K562 (cell line): ENCODE data around the gene LIPJ. TPM values are rescaled to one million over a fixed set of nuclear protein-coding genes. Genes with fewer than 3 reads are reported as not detected.

Experiments used
- ATAC-seq: fragments of 200-7000 bp; cut with Tn5 transposase; 3 replicates; pipeline ENCODE4 v1.9.1; 2020; ENCODE audit warnings: moderate library complexity
- BruUV-seq: library from RNA; stranded (reverse); fragments of 400-500 nt; replicated peaks from 2 replicates; lab custom pipeline; 2021; lab: Mats Ljungman, UMichigan
- CTCF ChIA-PET: fragments of 300-600 bp; formaldehyde crosslinking; extraction: SDS; loops from one replicate; lab custom pipeline; 2021; ENCODE audit warnings: low intra/inter-chr PET ratio; lab: Yijun Ruan, JAX
- POLR2A ChIA-PET: fragments of 300-600, 350-650 bp; sonication (Branson Sonifier 250); formaldehyde crosslinking; extraction: SDS; loops from one replicate; lab custom pipeline; 2021; ENCODE audit warnings: antibody characterized with exemption, inconsistent platforms; lab: Yijun Ruan, JAX
- DNase-seq, 4 experiments: peaks; one replicate each; pipeline versions ENCODE4 v3.0.0 to v3.0.0-alpha.2; 2011 to 2018; ENCODE audit warnings: low spot score in 3 of 4, mixed read lengths in 3 of 4; ENCODE audit errors: extremely low read depth in 1 of 4
- FAIRE-seq: peaks from 2 replicates; lab custom pipeline; 2011; peaks lifted over from hg19 to GRCh38; lab: Jason Lieb, UNC
- H2AFZ ChIP-seq: 2 replicates; pipeline ENCODE4 v1.6.0; 2011; ENCODE audit warnings: low read depth, low read length, control low read depth, inconsistent platforms
- H3K27ac ChIP-seq: fragments of 200-600 bp; 3 replicates; pipeline ENCODE4 v1.8.0; 2011; ENCODE audit warnings: low read depth, mild to moderate bottlenecking, control low read depth, inconsistent platforms, low read length, moderate library complexity, mixed read lengths; ENCODE audit errors: extremely low read depth
- H3K27me3 ChIP-seq, 2 experiments: fragments of 300-600 bp in 1 of 2; 2 replicates in 1 of 2; 3 replicates in 1 of 2; pipeline versions ENCODE4 v1.6.0 to v1.8.0; 2011; ENCODE audit warnings: inconsistent platforms in 2 of 2, low read length in 2 of 2, mild to moderate bottlenecking in 1 of 2, mixed read lengths in 1 of 2, moderate library complexity in 1 of 2; ENCODE audit not compliant: control insufficient read depth in 2 of 2, insufficient read depth in 2 of 2
- H3K36me3 ChIP-seq: fragments of 300-600 bp; 3 replicates; pipeline ENCODE4 v1.8.0; 2011; ENCODE audit warnings: mild to moderate bottlenecking, low read length, inconsistent platforms; ENCODE audit not compliant: control insufficient read depth, insufficient read depth
- H3K4me1 ChIP-seq, 2 experiments: fragments of 200-600 bp in 1 of 2; replicated peaks in 1 of 2; 2 replicates in 1 of 2; 3 replicates in 1 of 2; pipeline versions ENCODE4 v1.5.1 to v1.8.0; 2011; ENCODE audit warnings: inconsistent platforms in 2 of 2, low read length in 2 of 2, mild to moderate bottlenecking in 1 of 2, mixed read lengths in 1 of 2, moderate library complexity in 1 of 2; ENCODE audit not compliant: control insufficient read depth in 2 of 2, insufficient read depth in 2 of 2
- H3K4me2 ChIP-seq: 2 replicates; pipeline ENCODE4 v1.6.1; 2011; ENCODE audit warnings: low read length, control low read depth, inconsistent platforms, mixed read lengths; ENCODE audit not compliant: insufficient read depth
- H3K4me3 ChIP-seq: fragments of 200-600 bp; sonication (generic), shearing (Covaris generic); 2 replicates; pipeline ENCODE4 v1.5.1; 2016; ENCODE audit warnings: control low read depth, inconsistent platforms
- H3K79me2 ChIP-seq: fragments of 200-600 bp; 3 replicates; pipeline ENCODE4 v1.8.0; 2011; ENCODE audit warnings: low read length, inconsistent platforms; ENCODE audit not compliant: control insufficient read depth, insufficient read depth
- H3K9ac ChIP-seq, 2 experiments: 2 replicates each; pipeline versions ENCODE4 v1.6.0 to v1.6.1; 2011; ENCODE audit warnings: low read depth in 2 of 2, low read length in 2 of 2, control low read depth in 1 of 2, inconsistent platforms in 1 of 2, mild to moderate bottlenecking in 1 of 2, mixed read lengths in 1 of 2; ENCODE audit not compliant: insufficient read depth in 1 of 2
- H3K9me1 ChIP-seq: one replicate; pipeline ENCODE4 v1.6.0; 2011; ENCODE audit warnings: inconsistent platforms, mild to moderate bottlenecking, low read length, moderate library complexity; ENCODE audit not compliant: control insufficient read depth, insufficient read depth
- H3K9me3 ChIP-seq: replicated peaks from 2 replicates; pipeline ENCODE4 v1.5.1; 2011; ENCODE audit warnings: low read depth, low read length, inconsistent platforms; ENCODE audit not compliant: control insufficient read depth, insufficient read depth
- H4K20me1 ChIP-seq: replicated peaks from 2 replicates; pipeline ENCODE4 v1.6.1; 2011; ENCODE audit warnings: low read length, inconsistent platforms, mixed read lengths; ENCODE audit not compliant: control insufficient read depth, insufficient read depth
- HOXB6 ChIP-seq: fragments of 250-450 bp; sonication (Bioruptor Pico); IDR thresholded peaks from 2 replicates; pipeline ENCODE4 v1.5.1; 2022; ENCODE audit warnings: mild to moderate bottlenecking, borderline replicate concordance
- ZC3H11A ChIP-seq: IDR thresholded peaks from 2 replicates; pipeline ENCODE4 v1.6.1; 2012; ENCODE audit warnings: low read depth, low read length, improper control_type of control experiment
- WGBS: fragments of 100-300 bp; shearing (Covaris generic); methylation state at CpG from one replicate; pipeline ENCODE4 v1.1.6; 2016; ENCODE audit warnings: low coverage, mixed read lengths; ENCODE audit not compliant: insufficient coverage; ENCODE audit errors: missing lambda C conversion rate; 5-methylcytosine and 5-hydroxymethylcytosine counted together
- in situ Hi-C: fragments of 300-500 bp; cut with MboI; formaldehyde crosslinking; loops from 4 replicates; pipeline ENCODE4 v1.15.0; 2018; ENCODE audit warnings: inconsistent platforms, mixed read lengths
- intact Hi-C: fragments of 100-400 bp; cut with micrococcal nuclease; formaldehyde crosslinking; loops from 2 replicates; pipeline ENCODE4 v1.14.2; 2022
- polyA plus RNA-seq, 8 experiments: library from polyadenylated mRNA; depleted of rRNA in 4 of 8; stranded (reverse) in 5 of 8; unstranded in 3 of 8; fragments of >200 nt; fragmentation: Nextera tagmentation in 2 of 8; fragmentation: Illumina TruSeq in 1 of 8; extraction: Ambion mirVana in 2 of 8; extraction: Trizol in 1 of 8; gene quantifications; 2 replicates each; pipeline versions ENCODE4 v1.2.1 to v1.2.3, GENCODE V29; 2011 to 2014; ENCODE audit warnings: inconsistent platforms in 1 of 8, missing spikeins in 1 of 8
- total RNA-seq, 7 experiments: library from RNA; depleted of rRNA in 6 of 7; stranded (reverse); fragments of >200 nt in 6 of 7; fragmentation: Illumina TruSeq in 2 of 7; extraction: Trizol in 2 of 7; gene quantifications; 2 replicates each; pipeline versions ENCODE4 v1.2.1 to v1.2.3, GENCODE V29; 2011 to 2021; ENCODE audit warnings: low replicate concordance in 1 of 7

Gene LIPJ
- total and polyA plus RNA-seq, 9 of the 15 experiments (the other 6 are each of a cell fraction or from before 2014, with no cell fraction given) = not detected

- Histone ChIP-seq H3K36me3 (no peaks in the 10 kb centered on the region), H3K9ac (no peak overlapping the region), H3K4me3 (no peak overlapping the region), H2AFZ (no peak overlapping the region), H4K20me1 (no peaks in the 10 kb centered on the region), H3K9me3 (no peaks in the 10 kb centered on the region), H3K4me1 (no peaks in the 10 kb centered on the region), H3K27me3 (no peaks in the 10 kb centered on the region), H3K79me2 (no peaks in the 10 kb centered on the region), H3K4me2 (no peak overlapping the region), H3K27ac (no peak overlapping the region), H3K9me1 (no peaks in the 10 kb centered on the region)
- no peak for FAIRE-seq
- 0% methylated on average over 1 of the region's 1 CpG for WGBS
- TF ChIP-seq ZC3H11A = no peak
- ChIA-PET POLR2A (no interaction called here), CTCF (no interaction called here)
- intact Hi-C loops = no loop called here
- BruUV-seq = no TSS peak
- no peak for ATAC-seq
- DNase-seq = no peak
- in situ Hi-C loops = no loop called here
Measured at GRCh38 chr10:88618496-88618895, 31.9 kb downstream of the LIPJ start.

- H3K27me3 ChIP-seq = no peaks in the 10 kb centered on the region
- H3K4me2 ChIP-seq = no peak overlapping the region
- FAIRE-seq = no peak
- no peaks in the 10 kb centered on the region for H3K36me3 ChIP-seq
- WGBS = 0% methylated on average over 1 of the region's 1 CpG
- no peak for DNase-seq
- TF ChIP-seq HOXB6 (CRISPR knock-in tag) = no peak
- ChIA-PET CTCF (no interaction called here), POLR2A (no interaction called here)
- intact Hi-C loops (no loop called here), in situ Hi-C loops (no loop called here)
- H2AFZ ChIP-seq = no peak overlapping the region
- ATAC-seq = no peak
- no peak overlapping the region for H3K27ac ChIP-seq
- H4K20me1 ChIP-seq = no peaks in the 10 kb centered on the region
- H3K79me2 ChIP-seq = no peaks in the 10 kb centered on the region
- BruUV-seq = no TSS peak
- no peak overlapping the region for H3K4me3 ChIP-seq
- no peaks in the 10 kb centered on the region for H3K9me1 ChIP-seq
- H3K9me3 ChIP-seq = no peaks in the 10 kb centered on the region
- H3K9ac ChIP-seq = no peak overlapping the region
- H3K4me1 ChIP-seq = no peaks in the 10 kb centered on the region
Measured at GRCh38 chr10:88620441-88620840, 33.9 kb downstream of the LIPJ start.
